HCT116 (cell line): ENCODE data around the gene KIF26B. TPM values are rescaled to one million over a fixed set of nuclear protein-coding genes. Genes with fewer than 3 reads are reported as not detected.

Source experiments
- ATAC-seq: fragments of 200-7000 bp; cut with Tn5 transposase; 2 replicates; pipeline ENCODE4 v1.9.1; 2020; ENCODE audit warnings: mild to moderate bottlenecking, moderate library complexity
- BruUV-seq: library from RNA; stranded (reverse); fragments of 400-500 nt; replicated peaks from 2 replicates; lab custom pipeline; 2021; lab: Mats Ljungman, UMichigan
- CTCF ChIA-PET: fragments of 300-600 bp; sonication (Branson Sonifier 250); formaldehyde crosslinking; loops from one replicate; lab custom pipeline; 2021; ENCODE audit warnings: antibody characterized with exemption; lab: Charles Lee
- POLR2A ChIA-PET: fragments of 300-600, 350-600 bp; sonication (Branson Sonifier 250); formaldehyde crosslinking; loops from one replicate; lab custom pipeline; 2021; ENCODE audit warnings: antibody characterized with exemption; lab: Charles Lee
- RAD21 ChIA-PET, 2 experiments: fragments of 300-600 bp; sonication (Branson Sonifier 250); formaldehyde crosslinking; loops; one replicate each; lab custom pipeline; 2023; ENCODE audit warnings: low total read pairs in 2 of 2; ENCODE audit not compliant: uncharacterized antibody in 2 of 2, unreplicated experiment in 2 of 2, low non-redundant PET in 1 of 2; lab: Charles Lee
- DNase-seq: peaks from one replicate; pipeline ENCODE4 v3.0.0-alpha.2; 2010; ENCODE audit warnings: low read depth, low spot score
- H2AFZ ChIP-seq: fragments of 200-600 bp; shearing (Covaris generic), sonication (generic); 2 replicates; pipeline ENCODE4 v1.6.1; 2017; ENCODE audit warnings: low read depth, mixed run types, mixed read lengths, antibody characterized with exemption, low read length; ENCODE audit not compliant: poor library complexity, severe bottlenecking
- H3K27ac ChIP-seq: 2 replicates; pipeline ENCODE4 v1.5.1; 2012; ENCODE audit warnings: low read depth, low read length
- H3K27me3 ChIP-seq: fragments of 200-600 bp; sonication (generic); 2 replicates; pipeline ENCODE4 v1.6.1; 2016; ENCODE audit warnings: mixed run types, low read length, mixed read lengths; ENCODE audit not compliant: insufficient read depth
- H3K36me3 ChIP-seq, 2 experiments: fragments of 200-500 bp in 1 of 2; fragments of 200-600 bp in 1 of 2; sonication (Bioruptor generic) in 1 of 2; sonication (generic) in 1 of 2; 2 replicates each; pipeline versions ENCODE4 v1.5.1 to v1.6.1; 2014 to 2016; ENCODE audit warnings: low read length in 2 of 2, inconsistent platforms in 1 of 2, mixed read lengths in 1 of 2, mixed run types in 1 of 2; ENCODE audit not compliant: insufficient read depth in 2 of 2, control insufficient read depth in 1 of 2
- H3K4me1 ChIP-seq, 2 experiments: fragments of 200-600 bp in 1 of 2; sonication (generic) in 1 of 2; 2 replicates each; pipeline versions ENCODE4 v1.5.1 to v1.6.1; 2012 to 2017; ENCODE audit warnings: low read length in 2 of 2, inconsistent platforms in 1 of 2, mild to moderate bottlenecking in 1 of 2, mixed read lengths in 1 of 2, mixed run types in 1 of 2, moderate library complexity in 1 of 2; ENCODE audit not compliant: insufficient read depth in 2 of 2, control insufficient read depth in 1 of 2
- H3K4me2 ChIP-seq: fragments of 200-600 bp; sonication (generic); 2 replicates; pipeline ENCODE4 v1.6.1; 2017; ENCODE audit warnings: mixed run types, low read length, mixed read lengths
- H3K4me3 ChIP-seq, 2 experiments: fragments of 200-600 bp in 1 of 2; sonication (generic) in 1 of 2; replicated peaks in 1 of 2; 2 replicates each; pipeline ENCODE4 v1.5.1; 2011 to 2016; ENCODE audit warnings: low read length in 2 of 2, control low read depth in 1 of 2, low read depth in 1 of 2, mild to moderate bottlenecking in 1 of 2, mixed read lengths in 1 of 2, mixed run types in 1 of 2
- H3K79me2 ChIP-seq: fragments of 200-600 bp; sonication (generic); 2 replicates; pipeline ENCODE4 v1.6.1; 2017; ENCODE audit warnings: mild to moderate bottlenecking, mixed run types, low read length, moderate library complexity, mixed read lengths; ENCODE audit not compliant: insufficient read depth
- H3K9ac ChIP-seq: fragments of 200-600 bp; sonication (generic); 2 replicates; pipeline ENCODE4 v1.6.1; 2016; ENCODE audit warnings: low read length, mixed read lengths
- H3K9me2 ChIP-seq: fragments of 200-600 bp; sonication (generic), shearing (Covaris generic); 2 replicates; pipeline ENCODE4 v1.6.1; 2017; ENCODE audit warnings: mixed run types, mild to moderate bottlenecking, moderate library complexity; ENCODE audit not compliant: insufficient read depth
- H3K9me3 ChIP-seq, 2 experiments: fragments of 200-500 bp in 1 of 2; fragments of 200-600 bp in 1 of 2; sonication (Bioruptor generic) in 1 of 2; sonication (generic) in 1 of 2; 2 replicates each; pipeline ENCODE4 v1.6.1; 2014 to 2017; ENCODE audit warnings: low read length in 2 of 2, mixed read lengths in 2 of 2, inconsistent platforms in 1 of 2, low read depth in 1 of 2, mild to moderate bottlenecking in 1 of 2, mixed run types in 1 of 2, moderate library complexity in 1 of 2; ENCODE audit not compliant: control insufficient read depth in 1 of 2, insufficient read depth in 1 of 2
- H4K20me1 ChIP-seq: fragments of 200-600 bp; sonication (generic), shearing (Covaris generic); 2 replicates; pipeline ENCODE4 v1.6.1; 2017; ENCODE audit warnings: mixed run types, mild to moderate bottlenecking, moderate library complexity; ENCODE audit not compliant: insufficient read depth
- CEBPB ChIP-seq: IDR thresholded peaks from 2 replicates; pipeline ENCODE4 v1.6.1; 2012; ENCODE audit warnings: low read depth
- CTCF ChIP-seq, 3 experiments: fragments of 200-600 bp in 1 of 3; sonication (generic) in 1 of 3; IDR thresholded peaks in 2 of 3; conservative IDR thresholded peaks in 1 of 3; 2 replicates each; pipeline ENCODE4 v1.5.1; 2012 to 2017; ENCODE audit warnings: low read depth in 2 of 3, low read length in 2 of 3, antibody characterized with exemption in 1 of 3, borderline replicate concordance in 1 of 3, control low read depth in 1 of 3, mild to moderate bottlenecking in 1 of 3, mixed read lengths in 1 of 3, mixed run types in 1 of 3, moderate library complexity in 1 of 3; ENCODE audit not compliant: insufficient read depth in 1 of 3
- ELF1 ChIP-seq: IDR thresholded peaks from 2 replicates; pipeline ENCODE4 v1.6.1; 2012; ENCODE audit warnings: low read depth, borderline replicate concordance
- EZH2 ChIP-seq: fragments of 200-600 bp; sonication (generic); IDR thresholded peaks from 2 replicates; pipeline ENCODE4 v1.6.1; 2017; ENCODE audit warnings: antibody characterized with exemption, mixed run types
- JUND ChIP-seq: IDR thresholded peaks from 2 replicates; pipeline ENCODE4 v1.6.1; 2012
- POLR2AphosphoS5 ChIP-seq: IDR thresholded peaks from 2 replicates; pipeline ENCODE4 v1.6.1; 2011; ENCODE audit warnings: mild to moderate bottlenecking, low read depth, low read length, moderate library complexity
- RAD21 ChIP-seq: IDR thresholded peaks from 2 replicates; pipeline ENCODE4 v1.6.1; 2012; ENCODE audit warnings: low read depth, mild to moderate bottlenecking
- SIN3A ChIP-seq: IDR thresholded peaks from 2 replicates; pipeline ENCODE4 v1.6.1; 2012; ENCODE audit warnings: low read depth
- TCF7L2 ChIP-seq: IDR thresholded peaks from 2 replicates; pipeline ENCODE4 v1.7.0; 2011; ENCODE audit warnings: borderline replicate concordance, inconsistent platforms; ENCODE audit not compliant: insufficient read depth, insufficient read length; ENCODE audit errors: extremely low read depth
- ZBTB33 ChIP-seq: IDR thresholded peaks from 2 replicates; pipeline ENCODE4 v1.6.1; 2011; ENCODE audit warnings: mild to moderate bottlenecking, low read length, moderate library complexity; ENCODE audit not compliant: insufficient replicate concordance; ENCODE audit errors: extremely low read depth
- intact Hi-C: fragments of 100-400 bp; cut with micrococcal nuclease; formaldehyde crosslinking; loops from 2 replicates; pipeline ENCODE4 v1.10.0; 2022
- total RNA-seq: library from RNA; stranded (reverse); gene quantifications from one replicate; pipeline ENCODE4 v1.2.1, GENCODE V29; 2021; ENCODE audit not compliant: unreplicated experiment
- TF ChIP-seq, protein P1 (sequence below): IDR thresholded peaks from 2 replicates; pipeline ENCODE4 v1.6.1; 2012

The KIF26B gene
- total RNA-seq, 1 experiment from 2014 or later, result 0.49 TPM

DNA sequence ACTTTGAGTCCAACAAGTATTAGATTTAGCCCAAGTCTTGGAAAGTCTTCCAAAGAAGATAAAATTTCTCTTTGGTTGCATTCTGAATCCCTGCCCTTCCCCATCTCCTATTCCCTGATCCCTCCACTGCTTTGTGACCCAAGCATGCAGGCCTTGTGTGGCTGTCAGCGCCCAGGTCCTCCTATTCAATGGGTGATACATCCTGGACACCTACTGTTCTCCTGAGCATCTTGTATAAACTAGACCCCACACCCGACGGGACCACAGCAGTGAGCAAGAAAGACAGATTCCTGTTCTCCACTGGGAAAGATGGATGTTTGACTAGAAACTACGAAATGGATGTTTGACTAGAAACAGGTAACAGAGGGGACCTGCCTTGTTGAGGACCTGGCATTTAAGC is 136.6 kb downstream of the KIF26B start:
- DNase-seq, result no peak
- no TSS peak for BruUV-seq
- no peak overlapping the region for H2AFZ ChIP-seq
- no peaks in the 10 kb centered on the region for H3K36me3 ChIP-seq
- H3K27me3 ChIP-seq, result peaks cover 5% of the 10 kb centered on the region; the same call in 1 of the 2 replicates
- no peak overlapping the region for H3K27ac ChIP-seq
- H3K9ac ChIP-seq, result no peak overlapping the region
- H3K4me3 ChIP-seq, result no peak overlapping the region
- no peak for TF ChIP-seq ZBTB33
- TF ChIP-seq, protein P1, sequence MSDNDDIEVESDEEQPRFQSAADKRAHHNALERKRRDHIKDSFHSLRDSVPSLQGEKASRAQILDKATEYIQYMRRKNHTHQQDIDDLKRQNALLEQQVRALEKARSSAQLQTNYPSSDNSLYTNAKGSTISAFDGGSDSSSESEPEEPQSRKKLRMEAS, result no peak
- TF ChIP-seq TCF7L2, result no peak
- no peak for TF ChIP-seq SIN3A
- no peak for TF ChIP-seq ELF1
- no peak for TF ChIP-seq CTCF (IDR thresholded peaks at IDR 0.05 in 2 of 3, conservative IDR thresholded peaks at IDR 0.05 in 1 of 3; ENCODE audit: borderline replicate concordance in 1 of 3, insufficient read depth in 1 of 3, low read depth in 2 of 3, low read length in 2 of 3)
- no peak for TF ChIP-seq EZH2
- TF ChIP-seq CEBPB, result no peak
- TF ChIP-seq POLR2AphosphoS5, result no peak
- TF ChIP-seq RAD21, result no peak
- no peak for TF ChIP-seq JUND
- H3K9me3 ChIP-seq, result no peaks in the 10 kb centered on the region
- RAD21 ChIA-PET, result no interaction called here
- intact Hi-C loops, result no loop called here
- H3K79me2 ChIP-seq, result no peaks in the 10 kb centered on the region
- no peaks in the 10 kb centered on the region for H3K9me2 ChIP-seq
- CTCF ChIA-PET, result no interaction called here
- ATAC-seq, result no peak
- POLR2A ChIA-PET, result no interaction called here
- H3K4me1 ChIP-seq, result no peaks in the 10 kb centered on the region
- H4K20me1 ChIP-seq, result no peaks in the 10 kb centered on the region
- H3K4me2 ChIP-seq, result no peak overlapping the region
